ENCODE measurements around the gene CREBL2.
"Not testable (repeated sequence)": the region's sequence is repeated elsewhere in the genome, so short reads cannot be mapped to it uniquely, and the experiment has no call there.

Gene CREBL2

DNA sequence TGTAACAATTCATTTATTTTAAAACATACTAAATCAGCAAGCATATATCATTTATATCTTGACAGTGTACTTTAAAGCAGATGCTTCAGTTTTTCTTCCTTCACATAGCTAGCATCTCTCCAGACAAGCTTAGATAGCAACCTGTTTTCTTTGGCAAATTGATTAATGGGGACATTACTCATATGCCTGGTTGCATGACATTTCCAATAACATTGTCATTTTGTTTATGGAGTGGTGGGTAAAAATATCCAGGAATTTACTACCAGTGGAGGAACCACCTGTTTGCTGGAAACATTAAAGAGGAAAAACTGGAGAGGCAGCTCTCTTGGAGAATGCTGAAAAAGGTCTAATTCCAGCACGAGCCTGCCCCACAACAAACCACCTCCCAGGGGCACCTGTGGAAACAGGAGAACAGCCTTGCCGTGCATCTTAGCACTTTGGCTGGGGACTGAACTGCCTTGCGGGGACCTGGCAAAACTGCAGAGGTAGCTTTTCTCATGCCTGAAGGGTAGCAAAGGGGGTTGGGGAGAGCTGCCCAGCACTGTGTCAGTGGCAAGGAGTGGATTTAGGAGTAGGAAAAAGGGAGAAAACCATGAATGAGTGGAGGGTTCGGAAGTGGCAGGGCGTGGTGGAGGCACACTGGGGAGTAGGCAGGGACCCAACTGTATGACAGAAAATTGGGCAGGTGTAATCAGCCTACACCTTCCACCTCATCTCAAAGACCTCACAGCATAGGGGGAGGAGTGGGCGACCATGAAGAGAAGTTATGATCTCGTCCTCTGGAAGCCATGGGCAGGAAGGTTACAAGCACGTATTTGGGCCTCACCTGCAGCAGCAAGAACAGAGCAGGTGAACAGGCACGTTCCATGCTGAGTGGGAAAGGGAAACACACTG, 11.7 kb upstream of the CREBL2 start:
- DNase-seq = no peak

DNA sequence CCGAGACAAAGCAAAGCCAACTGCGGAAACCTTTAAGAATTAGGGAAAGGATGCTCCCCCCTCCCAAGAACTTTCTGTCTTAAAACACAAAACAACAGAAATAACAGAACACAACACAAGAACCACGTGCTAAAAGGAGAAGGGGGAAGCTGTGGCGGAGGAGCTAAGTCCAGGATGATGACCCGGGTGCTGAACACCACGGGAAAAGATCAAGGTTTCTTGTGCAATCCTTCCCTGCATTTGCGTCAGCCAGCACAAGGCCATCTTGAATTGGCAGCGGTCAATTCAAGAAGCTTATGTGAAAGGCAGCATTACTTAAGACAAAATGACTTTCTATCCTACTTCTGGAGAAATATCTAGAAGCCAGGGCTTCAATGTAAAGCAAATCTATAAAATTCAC, 11.0 kb upstream of the CREBL2 start:
- no peak for DNase-seq

- DNase-seq = no peak
These were observed 6.9 kb upstream of the CREBL2 start for GRCh38 chr12:12604740-12605139.

- no peak for DNase-seq
These were observed 4.7 kb upstream of the CREBL2 start for GRCh38 chr12:12606781-12607589.

GRCh38 chr12:12608557-12608957, 3.1 kb upstream of the CREBL2 start:
- no peak for DNase-seq

- no peak for DNase-seq
These were observed 2.0 kb upstream of the CREBL2 start for GRCh38 chr12:12609692-12610091.

DNA sequence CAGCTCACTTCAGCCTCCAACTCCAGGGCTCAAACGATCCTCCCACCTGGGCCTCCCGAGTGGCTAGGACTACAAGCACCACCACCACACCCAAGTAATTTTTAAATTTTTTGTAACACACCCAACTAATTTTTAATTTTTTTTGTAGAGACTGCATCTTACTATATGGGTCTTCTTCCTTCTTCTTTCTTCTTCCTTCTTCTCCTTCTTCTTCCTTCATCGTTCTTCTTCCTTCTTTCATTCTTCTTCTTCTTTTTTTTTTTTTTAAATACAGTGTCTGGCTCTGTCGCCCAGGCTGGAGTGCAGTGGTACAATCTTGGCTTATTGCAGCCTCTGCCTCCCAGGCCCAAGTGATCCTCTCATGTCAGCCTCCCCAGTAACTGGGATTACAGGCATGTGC, 965 bp upstream of the CREBL2 start:
- no peak for DNase-seq

DNA sequence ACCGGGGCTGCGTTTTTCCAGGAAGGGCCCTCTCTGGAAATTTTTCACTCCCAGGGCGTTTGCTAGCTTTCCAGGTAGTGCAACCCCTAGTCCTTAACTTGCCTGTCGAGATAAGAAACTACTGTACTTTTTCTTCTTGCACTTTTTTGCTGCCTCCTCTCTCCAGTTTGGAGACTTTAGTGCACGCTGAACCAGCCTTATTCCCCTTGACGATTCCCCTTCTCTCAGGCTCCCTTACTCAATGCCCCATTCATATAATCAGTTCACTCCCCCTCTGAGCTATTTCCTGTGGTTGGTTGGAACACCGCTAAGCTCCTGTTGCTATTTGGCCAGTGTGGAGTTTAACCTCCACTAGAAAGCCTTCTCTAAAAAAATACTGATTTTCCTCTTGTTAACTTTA, 682 bp downstream of the CREBL2 start:
- peak in 1 of 2 donors; percentile 23 for DNase-seq

- no peak for DNase-seq
These were observed 1.7 kb downstream of the CREBL2 start for GRCh38 chr12:12613344-12613743.

- DNase-seq = no peak
These were observed 2.7 kb downstream of the CREBL2 start for GRCh38 chr12:12614342-12614741.

- DNase-seq = no peak
These were observed 5.0 kb downstream of the CREBL2 start for GRCh38 chr12:12616512-12617310.

DNA sequence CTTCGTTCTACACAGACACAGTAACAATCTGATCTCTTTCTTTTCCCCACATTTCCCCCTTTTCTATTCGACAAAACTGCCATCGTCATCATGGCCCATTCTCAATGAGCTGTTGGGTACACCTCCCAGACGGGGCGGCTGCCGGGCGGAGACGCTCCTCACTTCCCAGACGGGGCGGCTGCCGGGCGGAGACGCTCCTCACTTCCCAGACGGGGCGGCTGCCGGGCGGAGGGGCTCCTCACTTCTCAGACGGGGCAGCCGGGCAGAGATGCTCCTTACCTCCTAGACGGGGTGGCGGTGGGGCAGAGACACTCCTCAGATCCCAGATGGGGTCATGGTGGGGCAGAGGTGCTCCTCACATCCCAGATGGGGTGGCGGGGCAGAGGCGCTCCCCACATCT, 6.4 kb downstream of the CREBL2 start:
- DNase-seq = not testable (repeated sequence)

DNA sequence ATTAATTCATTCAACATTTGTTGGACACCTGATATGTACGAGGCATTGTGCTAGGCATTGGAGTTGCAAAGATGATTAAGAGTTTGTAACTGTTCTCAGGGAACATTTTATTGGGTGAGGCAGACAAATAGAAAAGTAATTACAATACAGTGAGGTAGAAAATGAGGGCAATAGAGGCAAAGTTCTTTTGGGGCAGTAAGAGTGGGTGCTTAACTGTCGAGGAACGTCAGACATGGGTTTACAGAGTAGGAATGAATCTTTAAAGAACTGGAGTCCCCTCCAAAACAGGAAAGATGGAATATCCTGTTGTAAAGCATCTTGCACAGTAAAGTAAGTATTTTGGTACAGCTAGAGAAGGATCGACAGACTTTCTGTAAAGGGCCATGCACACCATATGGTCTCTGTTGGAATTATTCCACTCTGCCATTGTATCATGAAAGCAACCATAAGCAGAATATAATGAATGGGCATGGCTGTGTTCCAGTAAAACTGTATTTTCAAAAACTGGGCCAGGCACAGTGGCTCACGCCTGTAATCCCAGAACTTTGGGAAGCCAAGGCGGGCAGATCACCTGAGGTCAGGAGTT, 9.1 kb downstream of the CREBL2 start:
- DNase-seq = no peak

DNA sequence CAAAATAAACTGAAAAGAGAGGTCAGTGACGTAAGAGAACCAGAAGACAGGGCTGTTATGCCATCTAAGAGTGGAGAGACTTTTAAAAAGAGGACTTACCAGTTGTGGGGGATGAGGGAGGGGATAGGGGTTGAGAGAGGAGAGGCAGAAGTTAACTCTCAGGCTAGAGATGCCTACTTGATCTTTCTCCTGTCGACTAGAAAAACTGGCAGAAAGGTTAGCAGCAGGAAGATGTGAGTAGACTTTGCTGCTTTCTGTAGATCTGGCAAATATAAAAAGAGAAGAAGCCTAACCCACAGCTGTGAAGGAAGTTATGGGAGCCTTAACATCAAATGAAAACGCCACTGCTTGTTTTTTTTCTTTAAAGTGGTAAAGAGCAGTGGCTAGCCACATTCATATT, 10.7 kb downstream of the CREBL2 start:
- DNase-seq = peak in 1 of 2 donors; percentile 50

DNA sequence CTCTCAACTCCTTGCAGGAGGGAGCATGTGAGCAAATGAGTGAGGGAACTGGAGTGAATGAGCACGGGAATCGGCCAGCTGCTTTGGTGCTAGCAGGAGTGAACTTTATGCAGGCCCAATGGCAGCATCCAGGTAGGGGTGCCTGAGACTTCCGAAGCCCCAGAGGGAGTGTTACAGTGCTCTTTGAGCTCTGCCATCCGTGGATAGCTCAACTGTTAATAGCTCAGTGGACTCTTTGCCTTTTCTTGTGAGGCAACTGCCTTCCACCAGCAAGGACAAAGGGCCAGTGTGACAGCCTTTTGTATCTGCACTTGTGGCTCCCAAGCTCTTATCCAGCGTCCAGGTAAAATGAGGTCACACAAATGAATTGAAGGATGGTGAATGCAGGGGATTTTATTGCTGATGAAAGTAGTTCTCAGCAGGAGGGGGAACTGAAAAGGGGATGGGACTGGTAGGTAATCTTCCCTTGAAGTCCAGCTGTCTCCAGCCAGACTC, 12.9 kb downstream of the CREBL2 start:
- no peak for DNase-seq

DNA sequence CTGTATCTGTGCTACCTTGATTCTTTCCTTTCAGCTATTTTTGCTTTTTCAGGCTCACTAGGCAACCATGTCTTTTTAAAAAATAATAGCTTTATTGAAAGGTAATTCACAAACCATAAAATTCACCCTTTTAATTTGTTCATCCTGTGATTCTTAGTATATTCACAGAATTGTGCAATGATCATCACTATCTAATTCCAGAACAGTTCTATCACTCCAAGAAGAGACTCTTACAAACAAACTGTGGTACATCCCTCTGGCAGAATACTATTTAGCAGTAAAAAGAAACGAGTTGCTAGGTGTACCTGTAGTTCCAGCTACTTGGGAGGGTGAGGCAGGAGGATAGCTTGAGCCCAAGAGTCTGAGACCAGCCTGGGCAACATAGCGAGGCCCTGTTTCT, 14.8 kb downstream of the CREBL2 start:
- DNase-seq = no peak

GRCh38 chr12:12627308-12627827, 15.7 kb downstream of the CREBL2 start:
- no peak for DNase-seq

GRCh38 chr12:12628013-12628412, 16.3 kb downstream of the CREBL2 start:
- DNase-seq = no peak

DNA sequence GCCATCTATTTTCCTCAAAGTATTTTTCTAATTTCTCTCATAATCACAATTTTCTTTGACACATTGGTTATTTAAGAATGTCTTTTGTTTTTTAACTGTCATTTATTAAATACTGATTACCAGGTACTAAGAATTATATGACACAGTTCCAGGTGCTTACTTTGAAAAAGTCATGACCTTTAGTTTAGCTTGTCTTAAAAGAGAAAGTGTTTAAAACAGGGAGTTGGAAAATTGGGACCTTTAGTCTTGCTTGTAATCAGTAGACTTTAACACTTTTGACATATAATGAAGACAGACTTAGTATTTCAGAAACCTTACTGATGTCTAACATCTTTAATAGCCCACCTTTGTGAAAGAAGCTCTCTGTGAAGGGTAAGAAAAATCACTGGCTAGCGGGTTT, 19.2 kb downstream of the CREBL2 start:
- DNase-seq = no peak

- DNase-seq = no peak
These were observed 24.0 kb downstream of the CREBL2 start for GRCh38 chr12:12635651-12636050.

DNA sequence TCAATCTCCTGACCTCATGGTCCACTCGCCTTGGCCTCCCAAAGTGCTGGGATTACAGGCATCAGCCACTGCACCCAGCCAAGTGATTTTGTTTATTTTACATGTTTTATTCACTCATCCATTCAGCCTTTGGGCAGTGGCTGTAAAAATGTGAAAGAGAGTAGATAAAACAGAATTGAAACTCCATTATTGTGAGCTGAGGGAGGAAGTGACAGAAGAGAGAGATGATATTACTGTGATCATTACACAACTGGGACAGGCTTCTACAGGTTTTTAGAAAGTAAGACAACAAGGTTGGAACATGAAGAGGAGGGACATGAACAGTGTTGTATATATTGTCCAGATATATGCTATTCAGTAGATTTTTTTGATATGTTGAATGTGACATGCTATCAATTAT, 25.0 kb downstream of the CREBL2 start:
- DNase-seq = no peak

GRCh38 chr12:12639995-12640394, 28.3 kb downstream of the CREBL2 start:
- DNase-seq = not testable (repeated sequence)

Data from bone marrow (tissue), 2 donors.